ENCODE data around the gene CATSPER1.

DNA sequence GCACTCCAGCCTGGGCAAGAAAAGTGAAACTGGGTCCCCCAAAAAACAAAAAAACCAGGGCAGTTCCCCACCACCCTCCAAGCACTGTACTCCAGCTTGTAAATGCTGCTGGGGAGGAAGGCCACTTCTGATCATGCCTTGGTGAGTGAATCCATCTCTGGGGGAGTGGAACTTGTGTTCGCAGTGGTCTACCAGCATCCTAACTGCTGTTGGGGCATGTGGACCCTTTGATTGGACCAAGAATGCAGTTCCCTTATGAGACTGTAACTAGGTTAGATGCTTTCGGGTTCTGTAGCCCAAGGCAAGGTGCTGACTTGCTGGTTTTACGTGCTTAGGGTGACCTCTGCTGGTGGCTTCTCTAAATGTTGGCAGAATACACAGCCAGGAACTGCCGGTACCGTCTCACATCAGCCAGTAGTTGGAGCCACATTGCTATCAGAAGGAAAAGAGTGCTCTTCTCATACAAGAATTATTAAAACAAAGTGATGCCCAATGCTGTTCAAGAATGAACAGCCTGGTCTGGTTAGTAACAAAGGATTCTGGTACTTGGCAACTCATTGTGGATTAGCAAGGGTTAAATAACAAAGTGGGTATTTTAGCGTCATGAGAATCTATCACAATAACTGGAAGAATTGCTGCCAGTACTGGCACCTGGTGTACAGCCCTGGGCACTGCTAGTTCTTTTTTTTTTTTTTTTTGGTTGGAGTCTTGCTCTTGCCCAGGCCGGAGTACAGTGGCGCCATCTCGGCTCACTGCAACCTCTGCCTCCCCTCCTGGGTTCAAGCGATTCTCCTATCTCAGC lies 37.3 kb downstream of the CATSPER1 start:
- TF ChIP-seq POLR2A (IDR thresholded peaks at IDR 0.05), result no peak
- TF ChIP-seq, protein P1, sequence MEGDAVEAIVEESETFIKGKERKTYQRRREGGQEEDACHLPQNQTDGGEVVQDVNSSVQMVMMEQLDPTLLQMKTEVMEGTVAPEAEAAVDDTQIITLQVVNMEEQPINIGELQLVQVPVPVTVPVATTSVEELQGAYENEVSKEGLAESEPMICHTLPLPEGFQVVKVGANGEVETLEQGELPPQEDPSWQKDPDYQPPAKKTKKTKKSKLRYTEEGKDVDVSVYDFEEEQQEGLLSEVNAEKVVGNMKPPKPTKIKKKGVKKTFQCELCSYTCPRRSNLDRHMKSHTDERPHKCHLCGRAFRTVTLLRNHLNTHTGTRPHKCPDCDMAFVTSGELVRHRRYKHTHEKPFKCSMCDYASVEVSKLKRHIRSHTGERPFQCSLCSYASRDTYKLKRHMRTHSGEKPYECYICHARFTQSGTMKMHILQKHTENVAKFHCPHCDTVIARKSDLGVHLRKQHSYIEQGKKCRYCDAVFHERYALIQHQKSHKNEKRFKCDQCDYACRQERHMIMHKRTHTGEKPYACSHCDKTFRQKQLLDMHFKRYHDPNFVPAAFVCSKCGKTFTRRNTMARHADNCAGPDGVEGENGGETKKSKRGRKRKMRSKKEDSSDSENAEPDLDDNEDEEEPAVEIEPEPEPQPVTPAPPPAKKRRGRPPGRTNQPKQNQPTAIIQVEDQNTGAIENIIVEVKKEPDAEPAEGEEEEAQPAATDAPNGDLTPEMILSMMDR (IDR thresholded peaks at IDR 0.05), result peak; percentile 87 to 99 (median 98)

All from vagina (tissue), 2 donors.